NCI-H2029 treated with DMSO at 0.1 percent for 48 hours (cell line): ENCODE data around the gene CST11.

ENCODE experiments used
- DNase-seq: peaks from one replicate; lab custom pipeline; 2025; lab: John Stamatoyannopoulos, UW

CST11 gene

GRCh38 chr20:23419995-23420901 lies 32.4 kb downstream of the CST11 start:
- no peak for DNase-seq

DNA sequence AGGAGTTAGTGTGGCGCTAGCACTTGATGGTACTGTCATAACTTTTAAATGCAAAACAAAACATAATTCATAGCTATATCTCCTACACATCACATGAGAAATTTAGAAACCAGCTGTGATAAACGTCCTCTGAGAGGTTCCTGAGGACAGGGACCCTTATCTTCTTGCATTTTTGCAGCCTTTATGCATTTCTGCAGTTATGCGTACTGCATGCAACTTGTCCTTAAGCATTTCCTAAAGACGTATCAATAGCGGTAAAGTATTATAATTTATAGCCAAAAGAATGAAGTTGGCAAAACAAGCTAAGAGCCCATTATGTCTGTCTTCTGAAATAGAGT lies 33.0 kb downstream of the CST11 start:
- no peak for DNase-seq

- DNase-seq, result no peak
These were observed 34.8 kb downstream of the CST11 start for GRCh38 chr20:23417861-23418260.

- DNase-seq, result no peak
These were observed 36.6 kb downstream of the CST11 start for GRCh38 chr20:23415959-23416583.

- DNase-seq, result no peak
These were observed 37.1 kb downstream of the CST11 start for GRCh38 chr20:23415555-23415954.

DNA sequence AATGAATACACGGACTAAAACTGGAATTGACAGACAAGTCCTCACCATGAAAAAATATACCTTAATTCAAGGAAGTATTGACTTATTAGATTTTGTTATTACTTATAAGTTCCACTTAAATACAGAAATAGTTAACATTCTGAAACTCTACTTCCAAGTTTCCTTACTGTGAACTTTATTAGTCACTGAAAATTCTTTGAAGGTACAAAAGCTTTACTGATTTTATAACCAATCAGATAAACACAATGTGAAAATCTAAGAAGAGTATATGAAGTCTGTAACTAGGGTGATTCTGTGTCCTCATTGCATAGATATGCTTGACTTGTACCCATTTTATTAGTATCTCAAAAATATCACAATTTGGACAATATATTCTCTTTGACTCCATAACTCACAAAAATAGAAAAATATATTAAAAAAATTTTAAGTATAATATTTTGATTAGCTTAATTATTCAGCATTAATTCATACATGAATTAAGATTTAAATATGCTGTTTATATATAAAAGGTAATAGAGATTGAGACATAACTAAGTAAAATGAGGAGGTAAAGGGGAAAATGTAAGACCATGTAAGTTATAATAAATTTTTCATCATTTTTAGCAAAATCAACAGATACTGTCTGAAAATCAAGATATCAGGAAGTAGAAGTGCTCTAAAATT lies 38.0 kb downstream of the CST11 start:
- DNase-seq, result no peak

DNA sequence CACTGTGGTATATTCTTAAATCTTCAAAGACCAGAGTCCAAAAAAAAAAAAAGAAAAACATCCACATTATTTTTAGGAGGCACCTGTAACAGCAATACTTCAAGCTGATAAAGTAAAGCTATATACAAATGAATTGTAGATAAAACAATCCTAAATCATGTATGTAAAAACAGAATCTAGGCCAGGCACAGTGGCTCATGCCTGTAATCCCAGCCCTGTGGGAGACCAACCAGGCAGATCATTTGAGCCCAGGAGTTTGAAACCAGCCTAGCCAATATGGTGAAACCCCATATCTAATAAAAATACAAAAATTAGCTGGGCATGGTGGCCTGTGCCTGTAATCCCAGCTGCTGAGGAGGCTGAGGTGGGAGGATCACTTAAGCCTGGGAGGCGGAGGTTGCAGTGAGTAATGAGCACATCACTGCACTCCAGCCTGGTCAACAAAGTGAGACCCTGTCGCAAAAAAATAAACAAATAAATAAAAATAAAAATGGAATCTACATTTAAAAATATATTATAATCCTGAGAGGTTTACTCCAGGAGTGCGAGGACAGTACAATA lies 38.7 kb downstream of the CST11 start:
- no peak for DNase-seq

DNA sequence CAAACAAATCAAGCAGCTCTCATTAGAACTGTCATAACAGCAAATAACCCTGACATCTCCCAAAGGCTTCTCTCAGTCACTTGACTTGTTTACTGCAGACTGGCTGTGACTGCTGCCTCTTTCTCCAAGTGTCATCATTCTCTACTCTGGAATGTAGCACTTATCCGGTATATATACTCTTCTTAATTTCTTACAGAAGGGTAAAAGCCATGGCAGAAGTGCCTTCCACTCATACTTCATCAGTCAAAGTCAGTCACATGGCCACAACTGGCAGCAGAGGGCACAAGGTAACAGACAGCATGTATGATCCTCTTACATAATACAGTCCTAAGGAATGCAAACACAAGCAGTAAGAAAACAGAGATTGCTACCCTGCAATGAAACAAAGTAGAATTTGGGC lies 40.6 kb downstream of the CST11 start:
- no peak for DNase-seq

DNA sequence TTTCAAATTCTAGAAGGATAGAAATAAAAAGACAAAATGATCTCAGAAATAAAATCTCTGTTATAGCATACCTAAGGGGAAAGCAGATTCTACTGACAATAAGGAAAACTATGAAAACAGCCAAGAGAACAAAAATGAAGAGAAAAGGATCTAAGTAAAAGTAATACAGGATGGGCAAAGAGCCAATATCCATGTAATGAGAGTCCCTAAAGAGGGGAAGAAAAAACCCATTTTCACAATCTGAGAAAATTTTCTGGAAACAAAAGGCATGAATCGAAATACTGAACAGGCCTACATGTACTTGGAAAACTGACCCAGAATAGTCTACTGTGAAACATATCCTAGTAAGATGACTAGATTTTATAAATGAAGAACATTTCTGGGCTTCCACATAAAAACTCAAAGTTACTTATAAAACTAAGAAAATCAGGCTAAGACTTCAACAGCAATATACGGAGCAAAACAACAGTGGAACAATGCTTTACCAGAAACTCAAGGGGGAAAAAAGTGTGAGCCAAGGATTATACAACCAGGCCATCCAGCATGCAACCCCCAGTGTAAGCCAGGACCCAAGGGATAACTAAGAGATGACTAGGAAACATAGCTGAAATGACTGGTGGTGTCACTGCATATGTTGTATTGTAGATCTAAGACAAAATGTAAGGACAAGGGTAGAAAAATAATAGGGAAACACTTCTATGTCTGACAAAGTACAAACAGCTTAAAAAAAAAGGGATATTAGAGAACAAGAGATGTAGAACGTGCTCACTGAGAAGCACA lies 41.6 kb downstream of the CST11 start:
- DNase-seq, result no peak

GRCh38 chr20:23409800-23410199 lies 42.9 kb downstream of the CST11 start:
- no peak for DNase-seq

DNA sequence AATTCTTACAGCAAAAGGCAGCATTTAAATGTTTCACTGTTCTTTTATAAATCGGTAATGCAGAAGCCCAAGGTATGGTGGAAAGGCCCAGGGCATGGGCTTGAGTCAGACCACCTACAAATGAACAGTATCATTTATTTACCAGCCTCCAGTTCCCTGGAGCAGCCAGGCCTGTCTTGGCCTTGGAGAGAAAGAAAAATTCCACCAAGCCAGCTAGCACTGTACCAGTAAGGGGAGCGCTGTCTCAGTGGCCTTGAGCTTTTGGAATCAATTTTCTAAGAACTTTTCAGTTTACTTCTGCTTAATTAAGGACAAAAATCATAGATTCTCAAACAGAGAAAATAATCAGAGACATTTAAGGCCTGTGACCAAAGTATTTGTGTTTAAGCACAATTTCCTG lies 43.7 kb downstream of the CST11 start:
- no peak for DNase-seq

DNA sequence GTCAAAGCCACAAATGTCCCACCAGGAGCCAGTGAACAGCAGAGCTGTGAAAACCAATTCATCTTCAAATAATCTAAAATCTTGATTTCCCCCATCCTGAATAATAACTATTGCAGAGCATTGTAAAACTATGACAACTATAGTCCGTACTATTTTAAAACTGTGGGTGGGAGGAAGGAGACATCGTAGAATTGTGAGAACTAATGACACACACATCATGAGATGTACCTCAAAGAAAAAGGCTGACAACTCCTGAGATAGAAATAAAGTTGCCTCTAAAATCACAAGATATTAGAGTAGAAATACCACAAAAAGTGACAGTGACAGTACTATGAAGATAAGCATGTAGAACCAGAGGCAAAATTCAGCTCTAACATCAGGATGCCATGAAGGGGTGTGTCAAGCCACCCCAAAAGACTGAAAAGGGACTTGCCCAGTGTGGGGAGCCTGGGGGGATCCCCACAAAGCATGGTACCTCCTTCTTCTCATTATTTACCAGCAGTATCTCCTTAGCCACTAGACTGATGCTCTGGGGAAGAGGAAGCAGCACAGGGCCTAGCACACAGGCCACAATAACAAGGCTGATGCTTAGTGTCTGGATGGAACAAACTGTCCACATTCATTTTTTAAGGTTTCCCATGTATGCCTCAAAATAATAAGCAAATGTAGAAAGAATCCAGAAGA lies 44.8 kb downstream of the CST11 start:
- no peak for DNase-seq

DNA sequence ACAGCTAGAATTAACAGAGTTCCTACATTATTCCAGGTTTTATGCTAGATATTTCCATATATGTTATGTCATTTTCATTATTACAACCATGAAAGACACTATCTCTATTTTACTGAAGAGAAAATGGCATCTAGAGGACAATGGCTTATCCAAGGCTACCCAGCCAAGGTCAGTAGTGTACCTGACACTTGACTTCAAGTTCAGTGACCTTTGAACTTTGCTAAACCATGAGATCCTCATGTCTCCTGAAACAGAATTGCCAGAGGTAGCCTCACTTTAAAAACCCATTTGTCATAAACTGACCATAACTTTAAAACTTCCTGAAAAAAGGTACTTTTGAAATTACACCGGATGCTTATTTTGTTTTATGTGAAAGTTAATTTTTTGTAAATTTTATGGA lies 45.8 kb downstream of the CST11 start:
- no peak for DNase-seq

- DNase-seq, result no peak
These were observed 48.5 kb downstream of the CST11 start for GRCh38 chr20:23404196-23404595.

DNA sequence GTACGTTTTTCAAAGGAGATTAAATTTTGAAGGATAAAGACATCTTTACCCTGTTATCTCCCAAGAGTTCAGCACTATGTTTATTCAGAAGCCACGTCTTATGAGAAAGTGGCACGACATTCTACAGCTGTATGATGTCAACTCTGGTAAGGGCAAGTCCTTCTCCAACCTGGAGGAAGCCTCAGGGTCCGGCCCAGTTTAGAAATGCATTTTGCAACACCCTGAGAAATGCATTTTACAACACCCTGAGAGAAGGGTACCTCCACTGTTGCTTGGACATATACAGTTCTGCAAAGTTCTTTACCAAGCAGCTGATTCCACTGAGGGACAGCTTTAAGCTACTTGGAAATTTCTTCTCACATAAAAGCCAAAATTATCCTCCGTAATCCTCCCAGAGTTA lies 48.9 kb downstream of the CST11 start:
- DNase-seq, result no peak

- no peak for DNase-seq
These were observed 51.6 kb downstream of the CST11 start for GRCh38 chr20:23401051-23401450.
